NT2/D1 (cell line): Measurements from ENCODE around the gene DIS3L.
"Not testable (repeated sequence)": the region's sequence is repeated elsewhere in the genome, so short reads cannot be mapped to it uniquely, and the experiment has no call there.

Experiments used
- DNase-seq: peaks from one replicate; pipeline ENCODE4 v3.0.0-alpha.2; 2011; ENCODE audit warnings: low read depth, low spot score
- H3K27me3 ChIP-seq: 2 replicates; pipeline ENCODE4 v1.6.0; 2011; ENCODE audit warnings: mild to moderate bottlenecking; ENCODE audit not compliant: insufficient read length, insufficient read depth
- H3K36me3 ChIP-seq: 2 replicates; pipeline ENCODE4 v1.6.1; 2011; ENCODE audit warnings: mild to moderate bottlenecking, low read length, mixed read lengths; ENCODE audit not compliant: insufficient read depth, insufficient read length
- H3K4me1 ChIP-seq: 2 replicates; pipeline ENCODE4 v1.5.1; 2011; ENCODE audit not compliant: insufficient read depth, insufficient read length
- H3K4me3 ChIP-seq: 2 replicates; pipeline ENCODE4 v1.5.1; 2011; ENCODE audit warnings: low read depth; ENCODE audit not compliant: insufficient read length
- H3K9ac ChIP-seq: 2 replicates; pipeline ENCODE4 v1.6.0; 2011; ENCODE audit warnings: low read depth; ENCODE audit not compliant: insufficient read length
- H3K9me3 ChIP-seq: 2 replicates; pipeline ENCODE4 v1.5.1; 2011; ENCODE audit warnings: mild to moderate bottlenecking, low read length; ENCODE audit not compliant: insufficient read depth
- SUZ12 ChIP-seq: IDR thresholded peaks from 2 replicates; pipeline ENCODE4 v1.6.1; 2011; ENCODE audit not compliant: insufficient read length, insufficient read depth; ENCODE audit errors: extremely low read depth
- YY1 ChIP-seq: IDR thresholded peaks from 2 replicates; pipeline ENCODE4 v1.6.1; 2011; ENCODE audit not compliant: insufficient read length, insufficient read depth
- ZNF274 ChIP-seq: IDR thresholded peaks from 2 replicates; pipeline ENCODE4 v1.6.1; 2011; ENCODE audit warnings: mild to moderate bottlenecking, low read depth, low read length

Gene DIS3L

DNA sequence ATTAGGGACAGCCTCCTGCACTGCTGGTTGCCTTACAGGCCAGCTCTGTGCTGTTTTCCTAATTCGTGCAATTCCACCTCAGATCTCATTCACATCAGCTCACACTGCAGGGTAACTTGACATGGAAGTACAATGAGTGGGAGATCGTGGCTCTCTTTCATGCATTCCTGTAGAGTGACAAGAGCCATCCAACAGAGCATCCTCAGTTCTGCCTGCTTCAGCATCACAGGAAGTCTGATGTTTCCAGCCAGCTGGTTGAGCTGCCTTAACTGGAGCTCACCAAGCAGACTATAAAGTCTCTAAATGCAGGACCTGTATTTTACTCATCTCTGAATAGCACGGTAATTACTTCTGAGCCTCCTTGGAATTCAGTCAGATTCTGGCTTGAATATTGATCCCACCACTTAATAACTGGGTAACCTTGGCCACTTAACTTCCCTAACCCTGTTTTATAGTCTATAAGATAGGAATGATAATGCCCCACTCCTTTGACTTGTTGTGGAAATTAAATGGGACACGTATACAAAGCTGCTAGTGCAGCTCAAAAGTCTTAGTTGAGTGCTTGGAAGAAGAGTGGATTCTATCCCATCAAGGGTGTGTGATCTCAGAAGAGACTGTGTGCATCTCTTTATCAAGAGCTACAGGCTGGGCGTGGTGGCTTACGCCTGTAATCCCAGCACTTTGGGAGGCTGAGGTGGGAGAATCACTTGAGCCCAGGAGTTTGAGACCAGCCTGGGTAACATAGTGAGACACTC is 1.4 kb upstream of the DIS3L start:
- H3K9ac ChIP-seq = no peak overlapping the region

DNA sequence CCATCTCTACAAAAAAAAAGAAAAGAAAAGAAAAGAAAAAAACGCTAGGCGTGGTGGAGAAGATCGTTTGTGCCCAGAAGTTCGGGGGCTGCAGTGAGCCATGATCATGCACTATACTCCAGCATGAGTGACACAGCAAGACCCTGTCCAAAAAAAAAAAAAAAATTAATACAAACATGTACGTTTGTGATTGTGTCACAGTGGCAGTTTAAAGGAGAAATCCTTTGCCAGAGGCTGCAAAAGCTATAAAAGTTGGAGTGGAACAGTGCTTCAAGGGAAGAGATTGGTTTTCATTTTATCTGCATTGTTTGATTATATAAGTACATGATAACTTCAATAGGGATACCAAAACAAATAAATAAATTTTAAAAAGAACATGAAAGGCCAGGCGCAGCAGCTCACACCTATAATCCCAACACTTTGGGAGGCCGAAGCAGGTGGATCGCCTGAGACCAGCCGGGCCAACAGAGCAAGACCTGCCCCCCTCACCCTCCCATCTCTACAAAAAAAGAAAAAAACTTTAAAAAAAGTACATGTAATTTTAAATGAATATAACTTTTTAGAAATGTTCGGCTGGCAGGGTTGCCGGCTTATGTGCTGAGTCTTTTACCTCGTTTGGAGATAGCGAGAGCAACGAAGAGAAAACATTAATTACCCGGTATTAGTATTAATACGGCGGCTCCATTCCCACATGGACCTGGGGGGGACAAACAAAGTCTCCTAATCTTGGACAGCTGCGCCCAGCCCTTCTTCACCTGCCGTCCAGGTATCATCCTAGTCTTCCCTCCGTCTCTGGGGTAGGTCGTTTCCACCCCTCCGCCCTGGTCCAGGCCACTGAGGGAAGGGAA is 573 bp upstream of the DIS3L start:
- peaks cover 5% of the 10 kb centered on the region for H3K4me1 ChIP-seq
- TF ChIP-seq SUZ12 (no peak), YY1 (no peak), ZNF274 (no peak)
- no peak for DNase-seq

More for the DNA sequence above, 1.4 kb upstream of the DIS3L start:
- no peak for DNase-seq
- peaks cover 2% of the 10 kb centered on the region for H3K36me3 ChIP-seq
- no peak for TF ChIP-seq SUZ12
- H3K4me1 ChIP-seq = peaks cover 5% of the 10 kb centered on the region
- no peaks in the 10 kb centered on the region for H3K9me3 ChIP-seq
- peaks cover 3% of the 10 kb centered on the region for H3K27me3 ChIP-seq
- H3K4me3 ChIP-seq = no peak overlapping the region

DNA sequence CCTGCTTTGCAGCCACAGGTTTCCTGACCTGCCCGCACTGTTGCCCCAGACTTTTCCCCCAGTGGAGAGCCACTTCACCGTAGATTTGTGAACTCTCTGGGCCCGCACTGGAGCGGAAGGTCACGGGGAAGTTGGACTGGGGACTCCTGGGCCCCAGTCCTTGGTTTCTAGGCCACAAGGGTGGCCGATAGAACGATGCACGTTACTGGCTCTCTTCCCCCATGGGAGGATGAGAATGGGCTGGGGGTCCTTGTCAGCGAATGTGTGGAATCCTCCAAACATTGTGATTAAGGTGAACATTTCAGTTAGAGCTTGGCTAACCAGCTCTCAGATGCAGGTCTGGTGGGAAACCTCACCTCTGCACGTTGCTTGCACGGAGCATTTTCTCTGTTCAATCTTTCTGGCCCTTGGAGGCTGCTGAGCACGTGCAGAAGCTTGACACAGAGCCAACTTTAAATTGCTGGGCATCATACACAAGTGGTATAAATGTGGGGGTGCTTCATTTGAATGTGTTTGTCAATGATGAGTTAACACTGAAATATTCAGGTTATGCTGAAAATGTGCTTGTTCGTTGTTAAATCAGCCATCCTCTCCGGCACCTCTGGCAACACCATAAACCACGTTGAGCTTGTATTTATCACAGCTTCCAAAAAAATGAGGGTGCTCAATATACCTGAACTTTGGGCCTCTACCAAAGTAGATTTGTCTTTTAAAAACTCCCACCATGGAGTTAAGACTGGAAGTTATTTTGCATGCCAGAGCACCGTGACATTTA is 976 bp downstream of the DIS3L start:
- Histone ChIP-seq H3K27me3 (peaks cover 3% of the 10 kb centered on the region), H3K4me3 (peak overlapping the region; percentile 68), H3K9me3 (no peaks in the 10 kb centered on the region), H3K4me1 (peaks cover 9% of the 10 kb centered on the region), H3K9ac (peak overlapping the region; percentile 90), H3K36me3 (peaks cover 12% of the 10 kb centered on the region)
- TF ChIP-seq SUZ12 (no peak), YY1 (no peak), ZNF274 (no peak)
- DNase-seq = no peak

More for the DNA sequence above, 573 bp upstream of the DIS3L start:
- H3K9ac ChIP-seq = peak overlapping the region; percentile 90
- peak overlapping the region; percentile 68 for H3K4me3 ChIP-seq
- H3K9me3 ChIP-seq = no peaks in the 10 kb centered on the region
- H3K27me3 ChIP-seq = peaks cover 3% of the 10 kb centered on the region
- H3K36me3 ChIP-seq = peaks cover 7% of the 10 kb centered on the region

DNA sequence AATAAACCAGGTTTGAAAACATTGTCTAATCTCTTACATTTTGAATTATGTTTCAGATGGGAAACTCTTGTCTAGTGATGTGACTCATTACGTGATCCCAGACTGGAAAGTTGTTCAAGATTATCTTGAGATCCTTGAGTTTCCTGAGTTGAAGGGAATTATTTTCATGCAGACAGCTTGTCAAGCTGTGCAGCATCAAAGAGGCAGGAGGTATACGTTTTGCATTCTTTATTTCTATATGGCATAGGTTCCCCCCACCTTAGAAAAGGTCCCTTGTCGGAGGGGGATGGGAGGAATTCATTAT is 1.5 kb downstream of the DIS3L start:
- Histone ChIP-seq H3K9ac (no peak overlapping the region), H3K4me3 (no peak overlapping the region), H3K9me3 (no peaks in the 10 kb centered on the region), H3K27me3 (peaks cover 3% of the 10 kb centered on the region), H3K4me1 (peaks cover 9% of the 10 kb centered on the region), H3K36me3 (peaks cover 12% of the 10 kb centered on the region)
- no peak for DNase-seq
- no peak for TF ChIP-seq SUZ12

DNA sequence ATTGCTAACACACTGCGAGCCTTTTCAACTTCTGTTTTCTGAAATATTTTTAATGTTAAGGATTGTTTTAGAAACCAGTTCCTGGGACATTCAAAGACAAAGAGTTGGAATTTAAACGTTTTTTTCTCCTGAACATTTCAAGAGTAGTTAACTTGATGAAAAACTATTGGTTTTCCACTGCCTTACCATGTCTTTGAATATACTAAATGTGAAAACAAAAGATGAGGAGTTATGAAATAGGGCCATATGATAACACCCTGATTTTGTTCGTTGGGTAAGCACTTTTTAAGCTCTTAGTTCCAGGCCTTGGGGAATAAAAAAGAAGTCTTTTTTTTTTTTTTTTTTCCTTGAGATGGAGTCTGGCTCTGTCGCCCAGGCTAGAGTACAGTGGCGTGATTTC is 2.8 kb downstream of the DIS3L start:
- no peak overlapping the region for H3K9ac ChIP-seq
- H3K27me3 ChIP-seq = peaks cover 3% of the 10 kb centered on the region
- no peaks in the 10 kb centered on the region for H3K9me3 ChIP-seq
- H3K4me1 ChIP-seq = peaks cover 9% of the 10 kb centered on the region
- H3K4me3 ChIP-seq = no peak overlapping the region
- H3K36me3 ChIP-seq = peaks cover 12% of the 10 kb centered on the region
- no peak for TF ChIP-seq SUZ12
- TF ChIP-seq YY1 = no peak
- TF ChIP-seq ZNF274 = no peak
- DNase-seq = no peak

DNA sequence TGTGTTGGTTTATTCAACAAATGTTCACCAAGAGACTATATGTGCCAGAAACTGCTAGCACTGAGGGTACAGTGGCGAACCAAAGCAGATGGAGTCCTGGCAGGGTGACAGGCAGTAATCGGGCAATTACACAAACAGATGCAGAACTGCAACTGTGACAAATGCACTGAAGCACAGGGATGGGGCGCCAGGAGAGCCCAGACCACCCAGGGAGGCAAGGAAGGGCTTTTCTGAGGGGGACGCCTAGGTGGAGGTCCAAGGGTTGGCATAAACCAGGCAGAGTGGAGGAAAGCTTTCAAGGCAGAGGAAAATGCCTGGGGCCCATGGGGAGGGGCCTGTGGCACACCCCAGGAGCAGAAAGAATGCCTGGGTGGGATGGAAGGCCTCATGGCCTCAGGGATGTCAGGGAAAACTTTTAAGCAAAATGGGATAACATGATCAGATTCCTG is 5.5 kb downstream of the DIS3L start:
- no peak overlapping the region for H3K4me3 ChIP-seq
- H3K4me1 ChIP-seq = peaks cover 9% of the 10 kb centered on the region
- TF ChIP-seq SUZ12 (no peak), YY1 (no peak), ZNF274 (no peak)
- H3K27me3 ChIP-seq = no peaks in the 10 kb centered on the region
- H3K36me3 ChIP-seq = peaks cover 12% of the 10 kb centered on the region
- H3K9me3 ChIP-seq = no peaks in the 10 kb centered on the region
- no peak for DNase-seq
- no peak overlapping the region for H3K9ac ChIP-seq

DNA sequence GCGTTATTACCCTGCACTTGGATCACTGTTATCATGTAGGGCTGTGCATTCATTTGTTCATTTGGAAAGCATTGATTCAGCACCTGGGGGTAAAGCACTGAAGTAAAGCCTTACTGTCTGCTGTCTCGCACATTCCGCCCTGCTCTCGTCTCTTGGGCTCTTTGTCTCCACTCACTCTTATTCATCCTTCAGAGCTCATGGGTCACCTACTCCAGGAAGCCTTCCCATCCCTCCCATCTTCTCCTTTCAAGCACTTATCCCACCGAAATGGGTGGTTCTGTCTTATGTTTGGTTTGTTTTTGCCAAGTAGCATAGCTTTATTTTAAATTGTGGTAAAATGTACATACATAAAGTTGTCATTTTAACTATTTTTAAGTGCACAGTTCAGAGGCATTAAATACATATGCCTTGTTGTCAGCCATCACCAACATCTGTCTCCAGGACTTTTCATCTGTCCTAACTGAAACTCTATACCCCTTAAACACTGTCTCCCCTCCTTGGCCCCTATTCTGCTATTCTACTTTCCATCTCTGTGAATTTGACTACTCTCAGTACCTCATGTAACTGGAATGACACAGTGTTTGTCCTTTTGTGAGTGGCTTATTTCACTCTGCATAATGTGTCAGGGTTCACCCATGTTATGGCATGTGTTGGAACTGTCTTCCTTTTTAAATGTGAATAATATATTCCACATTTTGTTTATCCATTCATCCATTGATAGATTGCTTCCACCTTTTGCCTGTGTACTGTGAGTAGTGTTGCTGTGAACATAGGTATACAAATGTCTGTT is 9.3 kb downstream of the DIS3L start:
- H3K4me1 ChIP-seq = peaks cover 4% of the 10 kb centered on the region
- H3K9me3 ChIP-seq = no peaks in the 10 kb centered on the region
- TF ChIP-seq YY1 = no peak
- TF ChIP-seq ZNF274 = no peak
- no peak for TF ChIP-seq SUZ12
- no peak for DNase-seq
- H3K4me3 ChIP-seq = no peak overlapping the region
- no peak overlapping the region for H3K9ac ChIP-seq
- H3K36me3 ChIP-seq = peaks cover 11% of the 10 kb centered on the region
- H3K27me3 ChIP-seq = no peaks in the 10 kb centered on the region

DNA sequence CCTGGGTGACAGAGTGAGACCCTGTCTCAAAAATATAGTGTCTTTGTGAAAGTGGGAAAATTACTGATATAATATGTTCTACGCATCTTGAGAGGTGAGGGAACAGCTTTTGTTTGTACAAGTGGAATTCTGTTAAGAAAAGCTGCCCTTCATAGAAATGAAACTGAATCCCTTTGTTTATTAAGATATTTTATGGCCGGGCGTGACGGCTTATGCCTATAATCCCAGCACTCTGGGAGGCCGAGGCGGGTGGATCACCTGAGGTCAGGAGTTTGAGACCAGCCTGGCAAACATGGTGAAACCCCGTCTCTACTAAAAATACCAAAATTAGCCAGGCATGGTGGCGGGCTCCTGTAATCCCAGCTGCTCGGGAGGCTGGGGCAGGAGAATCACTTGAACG is 11.1 kb downstream of the DIS3L start:
- not testable (repeated sequence) for H3K9ac ChIP-seq, DNase-seq
- H3K36me3 ChIP-seq = peaks cover 16% of the 10 kb centered on the region

More for the DNA sequence above, 11.1 kb downstream of the DIS3L start:
- H3K27me3 ChIP-seq, H3K4me3 ChIP-seq, H3K4me1 ChIP-seq, H3K9me3 ChIP-seq: not testable (repeated sequence)
